Peyer's patch (tissue), 4 donors: Measurements from ENCODE around the gene OR52A5. TPM values are rescaled to one million over a fixed set of nuclear protein-coding genes. Genes with fewer than 3 reads are reported as not detected.
"Not testable (repeated sequence)": the region's sequence is repeated elsewhere in the genome, so short reads cannot be mapped to it uniquely, and the experiment has no call there.

Experiments used
- DNase-seq, 3 donors: peaks; one replicate each; pipeline ENCODE4 v3.0.0-alpha.2; 2017 to 2019
- H3K27ac ChIP-seq, 4 donors: fragments of 200-600 bp; sonication (generic); one replicate each; pipeline ENCODE4 v1.5.1; 2016 to 2019
- H3K27me3 ChIP-seq, 2 donors: fragments of 200-600 bp; sonication (generic); one replicate each; pipeline ENCODE4 v1.5.1; 2019
- H3K36me3 ChIP-seq, 3 donors: fragments of 200-600 bp; sonication (generic); one replicate each; pipeline ENCODE4 v1.5.1; 2016 to 2019
- H3K4me1 ChIP-seq, 4 donors: fragments of 200-600 bp; sonication (generic); one replicate each; pipeline ENCODE4 v1.5.1; 2016 to 2019
- H3K4me3 ChIP-seq, 4 donors: fragments of 200-600 bp; sonication (generic); 1 replicate in 3 of 4; 2 replicates in 1 of 4; pipeline ENCODE4 v1.5.1; 2016 to 2019; ENCODE audit warnings: mild to moderate bottlenecking in 1 of 4
- H3K9me3 ChIP-seq, 4 donors: fragments of 200-600 bp; sonication (generic); one replicate each; pipeline ENCODE4 v1.5.1; 2016 to 2019; ENCODE audit warnings: mild to moderate bottlenecking in 1 of 4
- CTCF ChIP-seq, 6 experiments: fragments of 450-650 bp in 4 of 6; fragments of 200-600 bp in 2 of 6; sonication (generic) in 1 of 6; IDR thresholded peaks; one replicate each; pipeline ENCODE4 v1.5.1; 2017 to 2019; ENCODE audit warnings: antibody characterized with exemption in 6 of 6, mild to moderate bottlenecking in 3 of 6, moderate library complexity in 1 of 6
- POLR2A ChIP-seq, 2 donors: fragments of 450-650 bp; IDR thresholded peaks; one replicate each; pipeline ENCODE4 v1.5.1; 2017; ENCODE audit warnings: antibody characterized with exemption in 2 of 2, mild to moderate bottlenecking in 2 of 2, moderate library complexity in 2 of 2
- total RNA-seq, 4 donors: library from RNA; depleted of rRNA; stranded (reverse); fragments of >200 nt; gene quantifications; one replicate each; pipeline ENCODE4 v1.1.0, GENCODE V29; 2016

OR52A5 gene
- total RNA-seq, 4 donors from 2014 or later: not detected

- Histone ChIP-seq H3K36me3 (no peaks in the 10 kb centered on the region), H3K27me3 (no peaks in the 10 kb centered on the region), H3K9me3 (no peaks in the 10 kb centered on the region)
Observed at GRCh38 chr11:5159806-5160205, 21.6 kb upstream of the OR52A5 start.

GRCh38 chr11:5154657-5155056 lies 16.5 kb upstream of the OR52A5 start, which contains the start of gene OR52A1:
OR52A1 (minus strand) TSS chr11:5154757; CDS start chr11:5152369, 2,388 bp downstream.
- no peak for TF ChIP-seq CTCF (IDR thresholded peaks at IDR 0.05)
- no peak for TF ChIP-seq POLR2A (IDR thresholded peaks at IDR 0.05)
- H3K36me3 ChIP-seq: no peaks in the 10 kb centered on the region
- H3K4me1 ChIP-seq: no peaks in the 10 kb centered on the region
- H3K9me3 ChIP-seq: no peaks in the 10 kb centered on the region
- no peak within 1 kb of the TSS for H3K27ac ChIP-seq
- DNase-seq: no peak
- no peak within 1 kb of the TSS for H3K4me3 ChIP-seq
- no peaks in the 10 kb centered on the region for H3K27me3 ChIP-seq

More at GRCh38 chr11:5159806-5160205, 21.6 kb upstream of the OR52A5 start:
- no peak for DNase-seq
- no peaks in the 10 kb centered on the region for H3K4me1 ChIP-seq
- H3K27ac ChIP-seq: no peak overlapping the region
- no peak overlapping the region for H3K4me3 ChIP-seq
- no peak for TF ChIP-seq CTCF (IDR thresholded peaks at IDR 0.05)
- no peak for TF ChIP-seq POLR2A (IDR thresholded peaks at IDR 0.05)

GRCh38 chr11:5153574-5154431 lies 15.6 kb upstream of the OR52A5 start:
- Histone ChIP-seq H3K27me3 (no peaks in the 10 kb centered on the region), H3K27ac (no peak overlapping the region), H3K4me3 (no peak overlapping the region), H3K4me1 (no peaks in the 10 kb centered on the region), H3K9me3 (no peaks in the 10 kb centered on the region), H3K36me3 (no peaks in the 10 kb centered on the region)
- TF ChIP-seq POLR2A (IDR thresholded peaks at IDR 0.05): no peak
- DNase-seq: no peak

GRCh38 chr11:5151713-5152153 lies 13.6 kb upstream of the OR52A5 start:
- Histone ChIP-seq H3K36me3 (no peaks in the 10 kb centered on the region), H3K9me3 (no peaks in the 10 kb centered on the region)
- TF ChIP-seq CTCF (IDR thresholded peaks at IDR 0.05): no peak
- no peak for TF ChIP-seq POLR2A (IDR thresholded peaks at IDR 0.05)

GRCh38 chr11:5144206-5144605 lies 6.0 kb upstream of the OR52A5 start:
- not testable (repeated sequence) for H3K27ac ChIP-seq, DNase-seq, H3K27me3 ChIP-seq, H3K36me3 ChIP-seq, H3K4me3 ChIP-seq, H3K9me3 ChIP-seq, H3K4me1 ChIP-seq

More at GRCh38 chr11:5151713-5152153, 13.6 kb upstream of the OR52A5 start:
- Histone ChIP-seq H3K27ac (no peak overlapping the region), H3K4me3 (no peak overlapping the region), H3K4me1 (no peaks in the 10 kb centered on the region), H3K27me3 (no peaks in the 10 kb centered on the region)
- DNase-seq: no peak

GRCh38 chr11:5137014-5137413 lies 1.1 kb downstream of the OR52A5 start:
- Histone ChIP-seq H3K27ac (no peak overlapping the region), H3K4me1 (no peaks in the 10 kb centered on the region), H3K4me3 (no peak overlapping the region), H3K27me3 (no peaks in the 10 kb centered on the region), H3K9me3 (no peaks in the 10 kb centered on the region), H3K36me3 (no peaks in the 10 kb centered on the region)
- DNase-seq: no peak
- TF ChIP-seq CTCF (IDR thresholded peaks at IDR 0.05) (no peak), POLR2A (IDR thresholded peaks at IDR 0.05) (no peak)
